SU-DHL-6 (cell line): ENCODE measurements around the gene TRIP13.

Source experiments
- H2AFZ ChIP-seq: fragments of 200-600 bp; sonication (generic); 2 replicates; pipeline ENCODE4 v1.6.1; 2014; ENCODE audit warnings: low read depth, mild to moderate bottlenecking, moderate library complexity, mixed read lengths, antibody characterized with exemption, low read length; ENCODE audit not compliant: severe bottlenecking
- H3F3A ChIP-seq: fragments of 200-600 bp; shearing (Covaris generic); 2 replicates; pipeline ENCODE4 v1.6.0; 2016; ENCODE audit warnings: antibody characterized with exemption, mild to moderate bottlenecking; ENCODE audit not compliant: insufficient read depth
- H3K27ac ChIP-seq: fragments of 200-600 bp; sonication (generic); 2 replicates; pipeline ENCODE4 v1.5.1; 2016; ENCODE audit warnings: low read depth, mild to moderate bottlenecking, low read length, moderate library complexity, mixed read lengths
- H3K27me3 ChIP-seq: fragments of 200-600 bp; sonication (generic), shearing (Covaris generic); 2 replicates; pipeline ENCODE4 v1.6.0; 2014; ENCODE audit warnings: mild to moderate bottlenecking, low read length
- H3K36me3 ChIP-seq: fragments of 200-600 bp; sonication (generic); 2 replicates; pipeline ENCODE4 v1.6.1; 2014; ENCODE audit warnings: mild to moderate bottlenecking, low read length, mixed read lengths
- H3K4me2 ChIP-seq: fragments of 300-600, 200-600 bp; shearing (Covaris generic), sonication (generic); 2 replicates; pipeline ENCODE4 v1.6.0; 2014; ENCODE audit warnings: low read length, low read depth, mild to moderate bottlenecking; ENCODE audit not compliant: poor library complexity, severe bottlenecking
- H3K4me3 ChIP-seq: fragments of 200-600 bp; sonication (generic); 2 replicates; pipeline ENCODE4 v1.5.1; 2014; ENCODE audit warnings: antibody characterized with exemption, low read length, mild to moderate bottlenecking, mixed read lengths; ENCODE audit not compliant: insufficient read depth, poor library complexity, severe bottlenecking
- H3K79me2 ChIP-seq: fragments of 200-600 bp; sonication (generic); 2 replicates; pipeline ENCODE4 v1.6.1; 2014; ENCODE audit warnings: mild to moderate bottlenecking, low read length, moderate library complexity; ENCODE audit not compliant: insufficient read depth
- H3K9ac ChIP-seq: fragments of 200-600 bp; sonication (generic); 2 replicates; pipeline ENCODE4 v1.7.0; 2014; ENCODE audit warnings: mild to moderate bottlenecking, low read length
- H3K9me2 ChIP-seq: fragments of 200-600 bp; sonication (generic); replicated peaks from 2 replicates; pipeline ENCODE4 v1.6.1; 2014; ENCODE audit warnings: low read length; ENCODE audit not compliant: insufficient read depth
- H3K9me3 ChIP-seq: fragments of 200-600 bp; sonication (generic); 2 replicates; pipeline ENCODE4 v1.6.1; 2014; ENCODE audit warnings: low read length, mixed read lengths; ENCODE audit not compliant: insufficient read depth
- H4K20me1 ChIP-seq: fragments of 200-600 bp; sonication (generic); 2 replicates; pipeline ENCODE4 v1.6.1; 2014; ENCODE audit warnings: low read depth, mild to moderate bottlenecking, antibody characterized with exemption, low read length, moderate library complexity, mixed read lengths
- CTCF ChIP-seq: fragments of 200-600 bp; sonication (generic); IDR thresholded peaks from one replicate; pipeline ENCODE4 v1.5.1; 2017; ENCODE audit warnings: antibody characterized with exemption, mild to moderate bottlenecking, low read length, moderate library complexity; ENCODE audit not compliant: insufficient read depth, poor library complexity, severe bottlenecking
- EZH2phosphoT487 ChIP-seq: fragments of 200-600 bp; sonication (generic), shearing (Covaris generic); conservative IDR thresholded peaks from 2 replicates; pipeline ENCODE4 v1.6.1; 2018; ENCODE audit warnings: mild to moderate bottlenecking, antibody characterized with exemption, low read length, moderate library complexity, mixed read lengths

TRIP13 gene

GRCh38 chr5:865771-866170 lies 26.9 kb upstream of the TRIP13 start:
- Histone ChIP-seq H3K4me2 (no peak overlapping the region), H3K79me2 (no peaks in the 10 kb centered on the region), H3K36me3 (peaks cover 5% of the 10 kb centered on the region; the same call in 1 of the 2 replicates), H4K20me1 (no peaks in the 10 kb centered on the region), H3K27me3 (no peaks in the 10 kb centered on the region), H3F3A (no peaks in the 10 kb centered on the region), H2AFZ (no peak overlapping the region), H3K9ac (no peak overlapping the region), H3K27ac (no peak overlapping the region), H3K4me3 (no peak overlapping the region), H3K9me3 (no peaks in the 10 kb centered on the region), H3K9me2 (no peaks in the 10 kb centered on the region)
- TF ChIP-seq EZH2phosphoT487 = no peak
- TF ChIP-seq CTCF = no peak

GRCh38 chr5:867300-867870 lies 25.3 kb upstream of the TRIP13 start:
- Histone ChIP-seq H3K36me3 (peaks cover 5% of the 10 kb centered on the region; the same call in 1 of the 2 replicates), H3K9me2 (no peaks in the 10 kb centered on the region)
- no peak for TF ChIP-seq CTCF
- TF ChIP-seq EZH2phosphoT487 = no peak

GRCh38 chr5:868428-869135 lies 24.1 kb upstream of the TRIP13 start:
- Histone ChIP-seq H4K20me1 (no peaks in the 10 kb centered on the region), H3K9me2 (no peaks in the 10 kb centered on the region), H3K4me2 (no peak overlapping the region), H3K27ac (no peak overlapping the region), H3K79me2 (no peaks in the 10 kb centered on the region), H3K9me3 (no peaks in the 10 kb centered on the region), H3K36me3 (peaks cover 5% of the 10 kb centered on the region; the same call in 1 of the 2 replicates), H2AFZ (no peak overlapping the region), H3F3A (no peaks in the 10 kb centered on the region), H3K4me3 (no peak overlapping the region), H3K27me3 (no peaks in the 10 kb centered on the region), H3K9ac (no peak overlapping the region)
- TF ChIP-seq CTCF = no peak
- TF ChIP-seq EZH2phosphoT487 = no peak

More at GRCh38 chr5:867300-867870, 25.3 kb upstream of the TRIP13 start:
- no peak overlapping the region for H3K27ac ChIP-seq
- no peaks in the 10 kb centered on the region for H3F3A ChIP-seq
- H3K9ac ChIP-seq = no peak overlapping the region
- no peak overlapping the region for H3K4me3 ChIP-seq
- H3K4me2 ChIP-seq = no peak overlapping the region
- no peaks in the 10 kb centered on the region for H3K9me3 ChIP-seq
- no peaks in the 10 kb centered on the region for H3K27me3 ChIP-seq
- H3K79me2 ChIP-seq = no peaks in the 10 kb centered on the region
- no peaks in the 10 kb centered on the region for H4K20me1 ChIP-seq
- H2AFZ ChIP-seq = no peak overlapping the region
